T-helper 2 cell treated with Interferon-gamma antibody and Interleukin-4, amounts not matched to agents 100 ng/mL and 5 ng/mL, for 36 hours (primary cell): ENCODE results near the gene DOK4. TPM values are rescaled to one million over a fixed set of nuclear protein-coding genes. Genes with fewer than 3 reads are reported as not detected.
"Not testable (repeated sequence)": the region's sequence is repeated elsewhere in the genome, so short reads cannot be mapped to it uniquely, and the experiment has no call there.

Experiments
- intact Hi-C: fragments of 100-400 bp; cut with micrococcal nuclease; formaldehyde crosslinking; loops from one replicate; pipeline ENCODE4 v1.15.1; 2023
- total RNA-seq: library from RNA; stranded (reverse); gene quantifications from 2 replicates; pipeline ENCODE4 v1.2.3, GENCODE V29; 2022

Gene DOK4
- total RNA-seq, 1 donor from 2014 or later = 1.4 TPM

GRCh38 chr16:57462209-57462977 lies 23.9 kb downstream of the DOK4 start, which contains the start of gene POLR2C:
TSS of gene POLR2C (plus strand) at chr16:57462679. CDS start at chr16:57462725, 46 bp downstream.
- intact Hi-C loops = loop anchor here (1.0 kb wide), 3 partner anchors 15 to 162 kb away; partner anchors contain the start of genes CIAPIN1 and COQ9

GRCh38 chr16:57452021-57452420 lies 34.3 kb downstream of the DOK4 start:
- intact Hi-C loops = no loop called here

GRCh38 chr16:57447186-57447962 lies 38.9 kb downstream of the DOK4 start, which contains the start of the genes CIAPIN1 and COQ9:
TSS of gene CIAPIN1 (minus strand) at chr16:57447385. CDS start at chr16:57440928, 6,457 bp downstream.
TSS of gene COQ9 (plus strand) at chr16:57447479. CDS start at chr16:57447506, 27 bp downstream.
- intact Hi-C loops = loop anchor here (1.0 kb wide), 2 partner anchors 15 to 147 kb away; partner anchors contain the start of gene POLR2C

- intact Hi-C loops = loop anchor here (1.0 kb wide), 2 partner anchors 16 to 146 kb away; partner anchors contain the start of gene POLR2C
These were observed 39.6 kb downstream of the DOK4 start for GRCh38 chr16:57446531-57447185.

- intact Hi-C loops = no loop called here
These were observed 40.8 kb downstream of the DOK4 start for GRCh38 chr16:57445510-57445909.

GRCh38 chr16:57444711-57445110 lies 41.6 kb downstream of the DOK4 start:
- intact Hi-C loops = no loop called here

- intact Hi-C loops = not testable (repeated sequence)
These were observed 45.7 kb downstream of the DOK4 start for GRCh38 chr16:57440551-57440950.

- intact Hi-C loops = not testable (repeated sequence)
These were observed 46.3 kb downstream of the DOK4 start for GRCh38 chr16:57439947-57440346.

- intact Hi-C loops = no loop called here
These were observed 50.5 kb downstream of the DOK4 start for GRCh38 chr16:57435838-57436237.

GRCh38 chr16:57434003-57434402 lies 52.3 kb downstream of the DOK4 start:
- intact Hi-C loops = no loop called here

GRCh38 chr16:57432989-57433388 lies 53.3 kb downstream of the DOK4 start:
- intact Hi-C loops = no loop called here

- intact Hi-C loops = no loop called here
These were observed 53.8 kb downstream of the DOK4 start for GRCh38 chr16:57432505-57432904.

GRCh38 chr16:57430955-57431354 lies 55.3 kb downstream of the DOK4 start:
- intact Hi-C loops = no loop called here

GRCh38 chr16:57427824-57428223 lies 58.5 kb downstream of the DOK4 start:
- intact Hi-C loops = no loop called here

- intact Hi-C loops = no loop called here
These were observed 59.0 kb downstream of the DOK4 start for GRCh38 chr16:57427307-57427706.

- intact Hi-C loops = no loop called here
These were observed 59.9 kb downstream of the DOK4 start for GRCh38 chr16:57426356-57426755.

- intact Hi-C loops = no loop called here
These were observed 61.7 kb downstream of the DOK4 start for GRCh38 chr16:57424583-57424982.

- intact Hi-C loops = no loop called here
These were observed 63.1 kb downstream of the DOK4 start for GRCh38 chr16:57423152-57423551.

GRCh38 chr16:57422026-57422944 lies 64.0 kb downstream of the DOK4 start:
- intact Hi-C loops = no loop called here
